HG03280 (cell line): Measurements from ENCODE around the gene KLHL29.

ENCODE experiments used
- ATAC-seq: cut with Tn5 transposase; IDR thresholded peaks from one replicate; pipeline ENCODE4 v1.9.1; 2021; ENCODE audit warnings: mild to moderate bottlenecking, moderate library complexity; ENCODE audit not compliant: unreplicated experiment

Gene KLHL29

DNA sequence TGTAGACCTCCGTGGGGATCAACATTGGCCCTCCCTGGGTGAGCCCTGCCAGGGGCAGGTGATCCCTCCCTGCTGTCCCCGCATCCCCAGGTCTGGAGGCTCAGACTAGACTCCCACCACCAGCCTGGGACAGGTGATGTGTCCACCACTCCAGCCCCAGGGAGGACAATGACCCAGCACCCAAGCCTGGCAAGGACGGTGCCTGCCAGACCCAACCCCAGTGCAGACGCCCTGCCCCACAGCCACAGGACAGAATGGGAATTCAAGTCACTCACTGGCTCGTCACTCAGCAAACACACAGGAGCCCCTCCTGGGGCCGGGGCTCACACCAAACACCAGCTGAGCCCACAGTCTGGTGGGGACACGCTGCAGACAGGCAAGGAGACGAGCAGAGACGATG is 302.2 kb downstream of the KLHL29 start:
- ATAC-seq = no peak

DNA sequence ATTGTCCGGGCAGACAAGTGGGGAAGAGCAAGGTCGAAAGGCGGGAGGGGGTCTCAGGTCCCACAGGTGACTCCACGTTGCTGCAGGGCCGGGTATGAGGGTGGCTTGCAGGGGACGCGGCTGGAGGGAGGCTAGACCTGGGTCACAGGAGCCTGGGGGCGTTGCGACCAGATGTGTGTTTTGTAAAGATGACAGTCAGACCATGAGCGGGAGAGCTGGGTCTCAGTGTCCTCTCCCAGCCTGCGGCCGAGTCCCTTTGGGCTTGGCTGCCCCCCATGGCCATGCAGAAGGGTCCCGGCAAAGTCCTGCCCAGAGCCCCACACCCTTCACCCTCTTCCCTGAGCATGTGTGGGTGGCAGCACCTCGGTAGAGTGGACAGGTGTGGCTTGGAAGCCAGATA is 302.7 kb downstream of the KLHL29 start:
- ATAC-seq = no peak

DNA sequence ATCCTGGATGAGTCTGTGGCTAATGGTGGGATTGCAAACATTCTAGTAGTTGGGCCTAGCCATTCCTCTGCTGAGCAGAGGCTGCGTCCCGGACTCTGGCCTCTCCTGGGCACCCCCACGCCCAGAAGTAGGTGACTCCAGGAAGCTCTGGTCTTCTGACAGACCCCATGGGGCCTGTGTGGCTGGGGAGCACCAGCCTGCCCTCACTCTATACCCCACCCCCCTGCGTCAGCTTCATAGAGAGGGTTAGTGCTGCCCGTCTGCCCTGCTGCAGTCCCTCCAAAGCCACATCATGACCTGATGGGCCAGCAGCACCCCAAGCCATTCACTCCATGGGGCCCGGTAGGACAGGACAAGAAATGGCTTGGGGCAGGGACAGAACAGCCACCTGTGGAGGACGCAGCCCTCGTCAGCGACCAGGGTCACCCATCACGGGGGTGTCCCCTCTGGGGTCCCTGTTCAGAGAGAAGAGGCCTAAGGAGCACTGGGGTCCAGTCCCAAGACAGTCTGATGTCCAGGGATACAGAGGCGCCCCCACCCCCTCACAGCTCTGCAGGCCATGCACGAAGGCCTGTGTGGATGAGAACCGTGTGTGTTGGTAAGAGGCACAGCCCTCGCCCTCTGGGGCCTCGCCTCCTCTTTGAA is 303.6 kb downstream of the KLHL29 start:
- no peak for ATAC-seq

DNA sequence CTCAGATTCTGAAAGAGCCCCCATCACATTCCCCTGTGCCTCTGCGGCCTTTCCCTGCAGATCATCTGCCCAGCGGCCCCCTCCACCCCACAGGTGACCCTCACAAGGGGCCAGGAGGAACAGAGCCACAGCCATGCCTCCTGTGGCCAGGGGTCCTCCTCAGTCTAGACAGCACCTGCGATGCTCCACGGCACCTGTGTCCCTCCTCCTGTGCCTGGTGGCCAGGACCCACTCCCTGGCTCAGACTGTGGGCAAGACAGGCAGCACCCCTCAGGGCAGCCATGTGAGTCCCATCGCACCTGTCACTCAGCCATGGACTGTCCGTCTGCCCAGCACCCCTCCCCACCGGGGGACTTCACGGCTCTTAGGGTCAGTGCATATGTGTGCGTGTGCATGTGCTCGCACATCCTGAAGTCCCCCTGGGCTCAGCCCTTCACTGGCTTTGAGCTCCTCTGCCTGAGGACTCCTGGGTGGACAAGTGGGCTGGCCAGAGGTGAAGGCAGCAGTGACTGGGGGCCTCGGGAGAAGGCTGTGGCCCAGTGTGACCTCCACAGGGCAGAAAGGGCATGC is 304.2 kb downstream of the KLHL29 start:
- ATAC-seq = no peak

DNA sequence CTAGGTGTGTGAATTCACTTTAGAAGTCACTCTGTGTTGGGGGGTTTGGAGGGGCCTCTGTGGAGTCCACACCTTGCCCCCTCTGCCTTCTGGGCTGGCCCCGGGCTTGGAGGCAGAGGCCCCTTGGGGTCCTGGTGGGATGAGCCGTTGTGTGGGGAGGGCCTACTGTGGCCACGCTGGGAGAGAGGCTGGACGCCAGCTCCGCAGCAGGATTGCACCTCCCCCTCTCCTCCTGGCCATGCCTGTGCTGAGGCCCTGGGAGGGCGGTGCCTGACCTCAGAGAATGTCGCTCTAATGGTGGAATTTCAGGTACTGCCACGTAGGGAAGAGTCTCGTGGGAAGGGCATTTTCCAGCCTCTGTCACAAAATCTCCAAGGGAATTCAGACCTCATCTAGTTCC is 304.9 kb downstream of the KLHL29 start:
- no peak for ATAC-seq

DNA sequence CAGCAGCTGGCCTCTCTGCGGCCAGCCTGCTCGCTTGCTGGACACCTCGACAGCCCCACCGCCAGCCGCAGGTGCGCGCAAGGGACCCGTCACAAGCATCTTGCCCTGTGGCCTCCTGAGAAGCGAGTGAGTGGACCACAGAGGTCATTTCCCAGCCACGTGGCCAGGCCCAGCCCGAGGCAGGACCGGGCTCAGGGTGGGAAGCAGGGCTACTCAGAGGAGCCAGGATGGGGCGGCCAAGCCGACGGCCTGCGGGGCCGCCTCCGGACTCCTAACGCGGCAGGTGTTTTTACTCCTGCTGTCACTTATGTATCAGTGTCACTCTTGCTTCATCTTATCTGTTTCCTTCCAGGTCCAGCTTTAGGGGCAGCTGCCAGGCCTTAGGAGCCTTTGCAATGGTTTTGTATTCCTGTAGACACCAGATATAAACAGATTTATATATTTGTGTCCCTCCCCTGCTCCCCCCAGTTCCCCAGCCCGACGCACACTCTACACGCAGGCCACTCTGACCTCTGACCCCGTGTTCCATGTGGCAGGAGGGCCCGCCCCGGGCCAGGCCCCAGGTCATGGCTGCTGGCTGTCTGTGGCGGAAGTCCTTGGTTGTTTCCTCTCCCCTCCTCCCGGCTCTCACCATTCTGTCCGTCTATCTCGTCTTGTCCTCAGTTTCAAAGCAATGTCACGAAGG is 305.6 kb downstream of the KLHL29 start:
- no peak for ATAC-seq

DNA sequence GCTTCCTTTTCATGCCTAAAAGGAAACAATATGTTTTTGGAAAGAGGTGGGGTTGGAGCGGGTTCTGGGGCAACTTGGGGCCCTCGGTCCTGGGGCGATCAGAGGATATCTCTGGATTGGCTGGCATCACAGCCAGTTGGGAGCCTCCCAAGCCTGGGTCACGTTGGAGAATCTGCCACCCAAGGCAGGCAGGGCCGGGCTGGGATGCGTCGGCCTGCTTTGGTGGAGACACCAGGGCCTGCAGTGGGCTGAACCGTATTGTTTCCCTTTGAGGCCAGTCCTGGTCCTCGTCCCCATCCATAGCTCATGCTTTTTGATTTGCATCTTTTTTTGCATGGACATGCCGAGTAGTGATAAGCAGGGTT is 306.1 kb downstream of the KLHL29 start:
- ATAC-seq = no peak

DNA sequence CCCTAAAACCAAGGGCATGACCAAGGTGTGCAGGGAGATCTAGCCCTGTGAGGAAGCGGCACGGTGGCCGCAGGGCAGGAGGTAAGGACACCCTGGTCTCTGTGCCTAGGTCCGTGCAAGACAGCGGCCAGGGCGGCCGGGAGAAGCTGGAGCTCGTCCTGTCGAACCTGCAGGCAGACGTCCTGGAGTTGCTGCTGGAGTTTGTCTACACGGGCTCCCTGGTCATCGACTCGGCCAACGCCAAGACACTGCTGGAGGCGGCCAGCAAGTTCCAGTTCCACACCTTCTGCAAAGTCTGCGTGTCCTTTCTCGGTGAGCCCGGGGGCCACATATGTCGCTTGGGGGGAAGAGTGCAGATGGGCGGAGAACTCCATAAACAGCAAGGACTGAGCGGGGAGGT is 306.6 kb downstream of the KLHL29 start:
- ATAC-seq = no peak

DNA sequence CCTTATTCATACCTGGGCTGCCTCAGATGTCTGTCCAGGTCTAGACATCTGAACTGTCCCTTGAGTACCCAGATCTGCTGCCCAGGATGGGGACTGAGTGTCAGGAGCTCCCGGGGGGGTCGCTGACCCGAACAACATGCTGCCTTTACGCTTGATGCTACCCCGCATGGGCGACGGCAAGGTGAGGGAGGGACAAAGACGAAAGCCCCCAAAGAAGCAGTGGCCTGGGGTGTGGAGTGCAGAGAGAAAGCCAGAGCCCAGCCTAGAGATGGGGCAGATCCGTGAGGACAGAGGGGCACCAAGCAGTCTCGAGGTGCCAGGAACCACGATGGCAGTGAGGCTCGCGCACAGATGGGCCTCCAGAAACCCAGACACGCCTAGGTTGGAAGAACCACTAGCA is 307.3 kb downstream of the KLHL29 start:
- ATAC-seq = no peak

DNA sequence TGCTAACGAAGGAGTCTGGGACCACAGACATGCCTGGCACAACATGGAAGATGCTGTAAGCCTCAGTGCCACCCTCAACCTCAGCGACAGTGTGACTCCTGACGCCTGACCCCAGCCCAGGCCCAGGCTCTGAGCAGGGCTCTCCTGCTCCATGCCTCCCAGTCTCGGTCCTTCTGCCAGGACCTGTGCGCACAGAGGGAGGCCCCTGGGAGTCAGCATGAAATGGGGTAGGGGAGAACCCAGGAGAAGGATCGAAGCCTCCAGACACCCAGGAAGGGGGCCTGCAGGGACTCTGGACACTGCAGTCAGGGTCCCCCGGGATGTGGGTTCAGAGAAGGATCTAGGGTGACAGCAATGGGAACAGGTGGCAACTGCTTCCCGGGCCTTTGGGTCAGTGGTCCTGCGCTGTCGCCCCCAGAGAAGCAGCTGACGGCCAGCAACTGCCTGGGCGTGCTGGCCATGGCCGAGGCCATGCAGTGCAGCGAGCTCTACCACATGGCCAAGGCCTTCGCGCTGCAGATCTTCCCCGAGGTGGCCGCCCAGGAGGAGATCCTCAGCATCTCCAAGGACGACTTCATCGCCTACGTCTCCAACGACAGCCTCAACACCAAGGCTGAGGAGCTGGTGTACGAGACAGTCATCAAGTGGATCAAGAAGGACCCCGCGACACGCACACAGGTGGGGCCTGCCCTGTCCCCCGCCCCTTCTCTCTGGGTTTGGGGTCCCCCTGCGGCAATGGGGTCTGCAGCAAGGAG is 308.0 kb downstream of the KLHL29 start:
- ATAC-seq = no peak

DNA sequence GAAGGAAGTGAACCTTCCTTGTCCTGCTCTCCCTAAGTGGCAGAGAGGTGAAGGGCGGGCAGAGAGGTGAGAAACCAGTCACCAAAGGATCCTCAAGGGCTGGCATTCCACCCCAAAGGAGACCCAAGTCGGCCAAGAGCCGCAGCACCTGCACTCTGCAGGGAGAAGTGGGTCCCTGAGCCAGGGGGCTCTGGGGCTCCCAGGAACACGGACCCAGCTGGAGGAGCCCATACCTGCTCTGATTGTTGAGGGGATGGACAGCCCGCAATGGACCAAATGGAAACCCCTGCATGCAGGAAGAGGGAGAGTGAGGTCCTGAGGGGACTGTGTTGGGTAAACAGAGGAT is 308.6 kb downstream of the KLHL29 start:
- ATAC-seq = no peak

DNA sequence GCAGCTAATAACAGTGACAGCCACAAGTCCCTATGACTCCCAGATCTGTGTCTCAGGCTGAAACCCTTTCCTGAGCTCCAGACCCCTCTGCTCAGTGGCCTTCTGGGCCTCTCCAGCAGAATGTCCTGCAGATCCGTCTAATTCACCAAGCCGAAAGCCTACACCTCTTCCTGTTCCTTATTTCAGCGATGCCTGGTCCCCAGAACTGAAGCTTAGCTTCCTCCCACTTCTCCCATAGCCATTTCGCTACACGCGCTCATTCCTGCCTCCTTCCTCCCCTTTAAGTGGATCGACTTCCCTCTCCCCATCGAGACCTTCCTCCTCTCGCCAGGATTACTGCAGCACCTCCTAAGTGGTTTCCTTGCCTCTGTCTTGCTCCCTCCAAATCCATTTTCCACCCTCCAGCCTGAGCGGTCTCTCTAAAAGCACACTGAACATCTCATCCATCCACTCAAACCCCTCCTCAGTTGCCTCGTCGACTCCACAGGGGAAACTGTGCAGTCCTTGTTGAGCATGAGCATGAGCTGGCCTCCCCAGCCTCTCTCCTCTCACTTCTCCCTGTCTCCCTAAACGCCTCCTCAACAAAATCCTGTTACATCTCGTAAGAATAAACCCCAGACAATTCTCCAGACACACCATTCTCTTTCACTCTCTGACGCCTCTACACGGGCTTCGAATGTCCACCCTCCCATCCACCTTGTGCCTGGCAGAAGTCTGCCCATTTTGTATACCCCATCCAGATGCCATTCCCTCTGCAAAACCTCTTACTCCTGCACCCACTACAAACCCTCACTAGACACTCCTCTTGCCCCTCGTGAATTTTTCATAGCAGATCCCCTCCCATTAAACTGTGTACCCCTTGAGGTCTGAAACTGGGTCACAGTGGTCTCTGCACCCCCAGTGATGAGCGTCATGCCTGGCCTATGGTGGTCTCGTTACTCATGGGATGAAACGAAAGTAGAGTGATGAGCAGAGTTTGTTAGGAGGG is 309.4 kb downstream of the KLHL29 start:
- ATAC-seq = no peak

DNA sequence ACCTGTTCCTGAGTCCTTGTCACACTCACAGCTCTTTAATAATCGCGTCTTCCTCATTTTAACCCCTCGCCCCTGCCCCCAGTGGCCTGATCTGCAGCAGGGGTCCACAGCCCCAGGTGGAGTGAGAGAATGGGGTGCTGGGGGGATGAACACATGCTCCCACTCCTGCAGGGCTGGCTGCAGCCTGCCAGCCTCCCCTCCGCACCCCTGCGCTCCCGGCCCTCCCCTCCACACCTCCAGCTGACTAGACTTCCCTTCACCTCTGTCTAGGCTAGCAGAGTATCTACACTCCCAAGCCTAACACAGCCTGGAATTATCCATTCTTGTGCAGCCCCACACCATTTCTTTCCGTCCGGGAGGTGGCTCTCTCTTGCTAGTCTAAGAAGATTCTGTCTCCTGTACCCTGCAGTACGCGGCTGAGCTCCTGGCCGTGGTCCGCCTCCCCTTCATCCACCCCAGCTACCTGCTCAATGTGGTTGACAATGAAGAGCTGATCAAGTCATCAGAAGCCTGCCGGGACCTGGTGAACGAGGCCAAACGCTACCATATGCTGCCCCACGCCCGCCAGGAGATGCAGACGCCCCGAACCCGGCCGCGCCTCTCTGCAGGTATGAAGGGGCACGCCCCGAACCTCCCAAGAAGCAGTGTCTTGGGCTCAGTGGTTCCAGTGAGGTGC is 310.4 kb downstream of the KLHL29 start:
- ATAC-seq = no peak

DNA sequence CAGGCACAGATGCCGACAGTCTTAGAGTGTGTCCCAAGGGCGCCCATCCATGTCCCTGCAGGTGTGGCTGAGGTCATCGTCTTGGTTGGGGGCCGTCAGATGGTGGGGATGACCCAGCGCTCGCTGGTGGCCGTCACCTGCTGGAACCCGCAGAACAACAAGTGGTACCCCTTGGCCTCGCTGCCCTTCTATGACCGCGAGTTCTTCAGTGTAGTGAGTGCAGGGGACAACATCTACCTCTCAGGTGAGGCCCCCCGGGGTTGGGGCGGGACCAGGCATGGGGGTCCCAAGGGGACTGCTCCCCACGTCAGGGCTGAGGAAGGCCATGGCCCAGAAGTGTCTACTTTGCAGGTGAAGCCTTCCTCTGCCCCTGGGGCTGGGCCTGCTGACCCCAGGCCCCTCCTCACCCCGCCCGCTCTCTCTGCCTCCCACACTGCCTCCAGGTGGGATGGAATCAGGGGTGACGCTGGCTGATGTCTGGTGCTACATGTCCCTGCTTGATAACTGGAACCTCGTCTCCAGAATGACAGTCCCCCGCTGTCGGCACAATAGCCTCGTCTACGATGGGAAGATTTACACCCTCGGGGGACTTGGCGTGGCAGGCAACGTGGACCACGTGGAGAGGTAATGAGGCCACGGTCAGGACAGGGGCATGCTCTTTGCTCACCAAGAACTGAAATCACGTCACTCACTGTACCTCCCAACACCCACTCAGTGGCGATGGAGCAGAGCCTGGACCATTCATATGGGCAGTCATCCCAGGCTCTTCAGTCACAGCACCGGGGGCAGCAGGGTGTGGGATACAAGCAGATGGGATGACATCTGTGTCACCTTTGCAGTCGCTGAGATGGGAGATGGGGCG is 311.1 kb downstream of the KLHL29 start:
- ATAC-seq = no peak

DNA sequence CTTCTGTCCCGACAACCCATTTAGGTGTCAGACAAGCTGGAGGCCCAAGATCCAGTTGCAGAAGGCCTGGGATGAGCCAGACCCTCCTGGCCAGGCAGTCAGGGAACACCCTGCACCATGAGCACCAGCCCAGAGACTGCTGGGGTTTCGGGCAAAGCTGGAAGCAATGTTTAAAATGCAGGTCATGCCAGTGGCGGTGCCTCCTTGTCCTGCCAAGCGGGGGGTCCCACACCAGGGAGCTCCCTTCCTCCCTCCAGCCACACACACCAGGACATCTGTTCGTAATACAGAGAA is 311.7 kb downstream of the KLHL29 start:
- no peak for ATAC-seq

DNA sequence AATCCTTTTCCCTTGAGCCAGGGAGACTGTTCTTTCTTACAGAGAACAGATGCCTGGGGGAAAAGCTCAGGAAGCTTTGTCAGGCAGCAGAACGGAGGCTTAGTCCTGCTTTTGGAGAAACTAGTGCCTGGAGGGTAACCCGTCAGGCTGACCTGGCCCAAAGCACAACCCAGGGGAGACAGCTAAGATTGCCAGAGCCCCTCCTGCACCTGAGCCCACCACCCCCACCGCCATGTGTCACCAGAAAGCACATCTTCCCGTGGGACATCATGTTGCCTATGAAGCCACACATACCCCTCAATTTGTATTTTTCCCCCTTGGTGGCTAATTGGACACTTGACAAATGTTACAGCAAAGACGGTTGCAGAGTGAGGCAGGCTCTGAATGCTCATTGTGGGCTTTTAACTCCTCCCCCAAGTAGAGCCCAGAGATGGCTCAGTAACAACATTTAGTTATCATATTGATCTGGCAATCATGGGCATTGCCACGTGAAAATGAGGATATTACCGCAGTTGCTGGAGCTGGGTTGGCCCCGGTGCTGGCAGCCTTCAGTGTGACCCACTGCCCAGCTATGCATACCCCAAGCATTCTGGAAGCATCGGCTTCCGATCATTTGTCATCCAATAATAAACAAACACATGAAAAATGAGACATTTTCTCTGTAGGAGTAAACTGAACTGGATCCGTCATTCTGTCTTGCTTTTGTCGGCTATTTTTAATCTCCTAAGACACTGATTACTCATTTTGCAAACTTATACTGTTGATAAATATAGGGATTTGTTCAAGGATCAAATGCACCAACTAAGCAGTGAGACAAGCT is 312.5 kb downstream of the KLHL29 start:
- no peak for ATAC-seq

DNA sequence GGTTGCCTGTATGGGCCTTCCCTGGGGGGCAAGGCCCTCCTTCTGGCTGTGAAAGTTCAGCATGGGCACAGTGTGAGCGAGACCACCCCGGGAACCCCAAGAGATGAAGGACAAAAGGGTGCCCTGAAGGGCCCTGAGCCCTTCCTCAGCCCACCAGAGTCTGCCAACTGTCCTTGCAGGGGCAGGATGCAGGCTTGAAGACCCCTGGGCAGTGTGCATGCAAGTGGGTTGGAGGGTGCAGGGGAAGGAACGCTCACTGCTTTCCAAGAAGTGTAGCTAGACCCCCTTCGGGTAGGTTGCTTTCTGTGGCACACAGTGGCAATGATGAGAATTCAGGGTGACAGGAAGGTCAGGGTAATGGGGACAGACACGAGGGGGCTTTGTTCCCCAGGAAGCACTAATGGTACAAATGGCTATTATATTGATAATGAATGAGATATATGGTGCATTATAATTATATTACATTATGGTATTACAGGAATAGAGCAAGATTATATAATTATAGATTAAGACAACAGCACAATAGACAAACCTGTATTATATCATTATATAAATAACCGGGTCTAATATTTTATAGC is 313.2 kb downstream of the KLHL29 start:
- no peak for ATAC-seq
